Measurements from ENCODE around the gene PLEKHH1.

- TF ChIP-seq TBP (IDR thresholded peaks at IDR 0.05; ENCODE audit: low read depth, low read length), result no peak
- no peak for TF ChIP-seq RAD21 (IDR thresholded peaks at IDR 0.05 in 1 of 2, conservative IDR thresholded peaks at IDR 0.05 in 1 of 2; ENCODE audit: low read depth in 2 of 2, low read length in 2 of 2)
- no peak for TF ChIP-seq CTCF (IDR thresholded peaks at IDR 0.05; ENCODE audit: control extremely low read depth in 1 of 3, insufficient read depth in 1 of 3, low read depth in 1 of 3, low read length in 3 of 3)
- TF ChIP-seq POLR2A (IDR thresholded peaks at IDR 0.05; ENCODE audit: control extremely low read depth in 1 of 2, low read depth in 2 of 2, low read length in 2 of 2), result no peak
- TF ChIP-seq CTBP2 (IDR thresholded peaks at IDR 0.05; ENCODE audit: borderline replicate concordance, insufficient read depth, insufficient read length, low read length), result no peak
- no peak for TF ChIP-seq MAFK (IDR thresholded peaks at IDR 0.05; ENCODE audit: low read depth, low read length)
- TF ChIP-seq, protein P1, sequence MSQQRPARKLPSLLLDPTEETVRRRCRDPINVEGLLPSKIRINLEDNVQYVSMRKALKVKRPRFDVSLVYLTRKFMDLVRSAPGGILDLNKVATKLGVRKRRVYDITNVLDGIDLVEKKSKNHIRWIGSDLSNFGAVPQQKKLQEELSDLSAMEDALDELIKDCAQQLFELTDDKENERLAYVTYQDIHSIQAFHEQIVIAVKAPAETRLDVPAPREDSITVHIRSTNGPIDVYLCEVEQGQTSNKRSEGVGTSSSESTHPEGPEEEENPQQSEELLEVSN (IDR thresholded peaks at IDR 0.05), result no peak
- TF ChIP-seq EP300 (IDR thresholded peaks at IDR 0.05; ENCODE audit: borderline replicate concordance in 1 of 2, low read depth in 2 of 2, low read length in 2 of 2), result no peak
- no peak for TF ChIP-seq JUN (IDR thresholded peaks at IDR 0.05; ENCODE audit: low read depth, low read length)
- TF ChIP-seq SRF (IDR thresholded peaks at IDR 0.05; ENCODE audit: low read depth, low read length), result no peak
Observed at GRCh38 chr14:67486890-67487289, 46.2 kb upstream of the PLEKHH1 start.
